GM18505 (cell line): ENCODE measurements around the gene KANK4.

ENCODE experiments used
- ATAC-seq: cut with Tn5 transposase; IDR thresholded peaks from one replicate; pipeline ENCODE4 v1.9.1; 2021; ENCODE audit not compliant: unreplicated experiment
- POLR2A ChIP-seq: IDR thresholded peaks from 4 replicates; pipeline ENCODE4 v1.6.1; 2011; ENCODE audit warnings: borderline replicate concordance; ENCODE audit not compliant: insufficient read depth, insufficient read length; ENCODE audit errors: extremely low read depth

Gene KANK4

GRCh38 chr1:62304975-62305374 lies 14.3 kb downstream of the KANK4 start:
- no peak for ATAC-seq
- TF ChIP-seq POLR2A, result no peak

- ATAC-seq, result no peak
- TF ChIP-seq POLR2A, result no peak
Measured at GRCh38 chr1:62304515-62304914, 14.7 kb downstream of the KANK4 start.

- no peak for ATAC-seq
- no peak for TF ChIP-seq POLR2A
Measured at GRCh38 chr1:62301726-62302390, 17.4 kb downstream of the KANK4 start.

GRCh38 chr1:62299426-62300200 lies 19.6 kb downstream of the KANK4 start:
- no peak for ATAC-seq
- no peak for TF ChIP-seq POLR2A

GRCh38 chr1:62295921-62296491 lies 23.2 kb downstream of the KANK4 start:
- ATAC-seq, result peak; percentile 65
- no peak for TF ChIP-seq POLR2A

GRCh38 chr1:62294261-62294660 lies 25.0 kb downstream of the KANK4 start:
- no peak for TF ChIP-seq POLR2A
- ATAC-seq, result no peak

- no peak for ATAC-seq
- TF ChIP-seq POLR2A, result no peak
Measured at GRCh38 chr1:62288662-62289061, 30.6 kb downstream of the KANK4 start.

GRCh38 chr1:62288224-62288623 lies 31.0 kb downstream of the KANK4 start:
- no peak for TF ChIP-seq POLR2A
- no peak for ATAC-seq

GRCh38 chr1:62286786-62287224 lies 32.4 kb downstream of the KANK4 start:
- no peak for TF ChIP-seq POLR2A
- ATAC-seq, result no peak

GRCh38 chr1:62285984-62286785 lies 33.0 kb downstream of the KANK4 start:
- no peak for ATAC-seq
- no peak for TF ChIP-seq POLR2A

GRCh38 chr1:62285440-62285839 lies 33.8 kb downstream of the KANK4 start:
- TF ChIP-seq POLR2A, result no peak
- no peak for ATAC-seq

GRCh38 chr1:62283986-62284385 lies 35.2 kb downstream of the KANK4 start:
- ATAC-seq, result no peak
- TF ChIP-seq POLR2A, result no peak
